Measurements from ENCODE around the gene CFAP20DC. TPM values are rescaled to one million over a fixed set of nuclear protein-coding genes. Genes with fewer than 3 reads are reported as not detected.
"Not testable (repeated sequence)": the region's sequence is repeated elsewhere in the genome, so short reads cannot be mapped to it uniquely, and the experiment has no call there.

The CFAP20DC gene
- total RNA-seq, 1 donor from 2014 or later = 5.1 TPM

DNA sequence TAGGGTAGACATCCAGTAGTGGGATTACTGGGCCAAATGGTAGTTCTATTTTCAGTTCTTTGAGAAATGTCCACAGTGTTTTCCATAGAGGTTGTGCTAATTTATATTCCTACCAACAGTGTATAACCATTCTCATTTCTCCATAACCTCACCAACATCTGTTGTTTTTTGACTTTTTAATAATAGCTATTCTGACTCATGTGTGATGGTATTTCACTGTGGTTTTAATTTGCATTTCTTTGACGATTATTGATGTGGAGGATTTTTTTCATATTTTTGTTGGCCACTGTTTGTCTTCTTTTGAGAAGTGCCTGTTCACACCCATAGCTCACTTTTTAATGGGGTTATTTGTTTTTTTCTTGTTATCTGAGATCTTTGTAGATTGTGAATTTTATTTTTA lies 125.2 kb downstream of the CFAP20DC start:
- H3K4me3 ChIP-seq (ENCODE audit: low read depth, low read length) = no peak overlapping the region

DNA sequence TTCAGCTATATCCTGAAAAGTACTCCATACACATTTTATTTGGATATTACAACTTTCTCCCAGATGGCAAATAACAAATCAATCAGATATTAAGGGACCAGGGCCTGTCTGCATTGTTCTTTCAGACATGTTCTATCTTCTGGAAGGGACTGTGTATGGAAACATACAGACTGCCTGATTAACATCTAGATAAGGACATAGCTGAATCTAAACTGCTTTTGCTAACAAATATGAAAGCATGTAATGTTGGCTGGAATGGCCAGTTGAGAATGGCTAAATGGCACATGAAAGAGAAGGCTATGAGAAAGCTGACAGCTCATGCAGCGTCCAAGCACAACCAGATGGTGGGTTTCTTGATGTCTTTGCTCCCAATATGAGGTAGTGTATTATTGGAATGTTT lies 149.4 kb downstream of the CFAP20DC start:
- no peak for TF ChIP-seq CTCF (conservative IDR thresholded peaks at IDR 0.05; ENCODE audit: low read depth, low read length)
- no peak overlapping the region for H3K4me3 ChIP-seq (ENCODE audit: low read depth, low read length)
- DNase-seq (ENCODE audit: low read depth) = no peak

More for the DNA sequence above, 125.2 kb downstream of the CFAP20DC start:
- DNase-seq (ENCODE audit: low read depth) = no peak
- no peak for TF ChIP-seq CTCF (conservative IDR thresholded peaks at IDR 0.05; ENCODE audit: low read depth, low read length)

DNA sequence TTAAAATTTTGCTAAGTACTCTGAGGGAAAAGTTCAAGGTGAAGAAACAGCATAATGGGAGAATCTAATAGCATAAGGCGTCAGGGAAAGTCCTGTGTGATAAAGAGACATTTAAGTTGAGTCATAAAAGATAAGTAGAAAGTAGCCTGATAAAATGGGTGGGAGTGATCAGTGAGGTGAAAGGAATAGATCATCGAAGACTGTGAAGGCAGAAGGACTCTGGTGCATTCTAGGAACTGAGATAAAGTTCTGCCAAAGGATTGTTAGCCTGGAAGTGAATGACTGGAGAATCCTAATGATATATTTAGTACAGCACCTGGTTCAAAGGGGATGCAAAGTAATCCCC lies 149.9 kb downstream of the CFAP20DC start:
- DNase-seq (ENCODE audit: low read depth) = no peak
- H3K4me3 ChIP-seq (ENCODE audit: low read depth, low read length) = no peak overlapping the region
- no peak for TF ChIP-seq CTCF (conservative IDR thresholded peaks at IDR 0.05; ENCODE audit: low read depth, low read length)

DNA sequence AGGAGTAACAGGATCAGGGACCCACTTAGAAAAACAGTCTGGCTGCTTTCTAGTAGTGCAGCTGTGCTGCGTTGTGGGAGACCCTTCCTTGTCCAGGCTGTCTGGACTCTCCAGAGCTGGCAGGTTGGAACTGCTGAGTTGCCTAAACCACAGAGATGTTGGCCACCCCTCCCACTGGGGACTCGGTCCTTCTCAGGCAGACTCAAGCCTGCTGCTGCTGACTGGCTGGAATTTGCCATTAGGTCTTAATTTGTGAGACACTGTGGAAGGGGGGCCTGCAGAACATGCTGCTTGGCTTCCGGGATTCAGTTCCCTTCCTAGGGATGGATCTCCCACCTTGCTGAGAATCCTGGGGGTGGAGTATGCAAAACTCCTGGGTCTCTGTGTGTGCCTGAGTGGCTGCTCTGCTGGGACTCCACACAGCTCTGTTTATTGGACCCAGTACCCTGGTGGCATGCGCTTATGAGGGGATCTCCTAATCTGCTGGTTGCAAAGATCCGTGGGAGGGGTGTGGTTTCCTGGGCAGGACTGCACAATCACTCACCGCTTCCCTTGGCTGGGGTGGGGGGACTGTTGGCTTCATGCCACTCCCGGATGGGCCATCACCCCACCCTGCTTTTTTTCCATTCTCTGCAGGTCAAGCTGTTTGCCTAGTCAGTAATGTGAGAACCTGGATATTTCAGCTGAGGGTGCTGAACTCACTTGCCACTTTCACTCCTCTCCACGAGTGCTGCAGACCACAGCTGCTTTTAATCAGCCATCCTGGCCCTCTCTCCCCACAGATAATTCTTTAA lies 150.5 kb downstream of the CFAP20DC start:
- no peak overlapping the region for H3K4me3 ChIP-seq (ENCODE audit: low read depth, low read length)
- TF ChIP-seq CTCF (conservative IDR thresholded peaks at IDR 0.05; ENCODE audit: low read depth, low read length) = no peak
- DNase-seq (ENCODE audit: low read depth) = no peak

DNA sequence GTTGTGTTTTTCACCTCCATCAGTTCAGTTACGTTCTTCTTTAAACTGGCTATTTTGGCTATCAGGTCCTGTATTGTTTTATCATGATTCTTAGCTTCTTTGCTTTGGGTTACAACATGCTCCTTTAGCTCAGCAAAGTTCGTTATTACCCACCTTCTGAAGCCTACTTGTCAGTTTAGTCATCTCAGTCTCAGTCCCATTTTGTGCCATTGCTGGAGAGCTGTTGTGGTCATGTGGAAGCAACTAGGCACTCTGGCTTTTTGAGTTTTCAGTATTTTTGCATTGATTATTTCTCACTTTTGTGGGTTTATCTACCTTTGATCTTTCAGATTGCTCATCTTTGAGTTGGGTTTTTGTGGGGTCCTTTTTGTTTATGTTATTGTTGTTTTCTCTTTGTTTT lies 151.3 kb downstream of the CFAP20DC start:
- TF ChIP-seq CTCF (conservative IDR thresholded peaks at IDR 0.05; ENCODE audit: low read depth, low read length) = no peak
- no peak overlapping the region for H3K4me3 ChIP-seq (ENCODE audit: low read depth, low read length)
- DNase-seq (ENCODE audit: low read depth) = no peak

GRCh38 chr3:58897646-58898045 lies 152.2 kb downstream of the CFAP20DC start:
- DNase-seq (ENCODE audit: low read depth) = no peak
- H3K4me3 ChIP-seq (ENCODE audit: low read depth, low read length) = no peak overlapping the region
- TF ChIP-seq CTCF (conservative IDR thresholded peaks at IDR 0.05; ENCODE audit: low read depth, low read length) = no peak

GRCh38 chr3:58895678-58896077 lies 154.1 kb downstream of the CFAP20DC start:
- not testable (repeated sequence) for H3K4me3 ChIP-seq (ENCODE audit: low read depth, low read length); DNase-seq (ENCODE audit: low read depth)

- H3K4me3 ChIP-seq (ENCODE audit: low read depth, low read length); DNase-seq (ENCODE audit: low read depth): not testable (repeated sequence)
Observed at GRCh38 chr3:58892526-58892925, 157.3 kb downstream of the CFAP20DC start.

Measured in epithelial cell of proximal tubule (primary cell).